Spleen (tissue), 7 donors: Measurements from ENCODE around the gene HIPK2.

Experiments
- CTCF ChIP-seq, 11 experiments: fragments of 200-600 bp in 7 of 11; fragments of 450-650 bp in 4 of 11; sonication (generic) in 4 of 11; IDR thresholded peaks in 8 of 11; conservative IDR thresholded peaks in 3 of 11; 1 replicate in 7 of 11; 2 replicates in 4 of 11; pipeline versions ENCODE4 v1.4.0 to v1.8.0; 2016 to 2021; ENCODE audit warnings: antibody characterized with exemption in 11 of 11, inconsistent platforms in 4 of 11, mild to moderate bottlenecking in 1 of 11
- POLR2A ChIP-seq, 3 donors: fragments of 450-650 bp; IDR thresholded peaks; one replicate each; pipeline ENCODE4 v1.5.1; 2017; ENCODE audit warnings: antibody characterized with exemption in 3 of 3, mild to moderate bottlenecking in 1 of 3
- donor health status: DM: no; HTN: no; CAD: no; lungs with moderate emphysema.
- donor health status: DM: no; HTN: no; CAD: no.
- donor health status: DM: no; HTN: no; CAD: no.

GRCh38 chr7:139660317-139661042 is 117.3 kb downstream of the HIPK2 start:
- TF ChIP-seq POLR2A (IDR thresholded peaks at IDR 0.05) (no peak), CTCF (IDR thresholded peaks at IDR 0.05 in 8 of 11, conservative IDR thresholded peaks at IDR 0.05 in 3 of 11) (no peak)
